Measurements from ENCODE around the gene IGSF22. TPM values are rescaled to one million over a fixed set of nuclear protein-coding genes. Genes with fewer than 3 reads are reported as not detected.

The IGSF22 gene
- total RNA-seq, 1 experiment from 2014 or later: not detected

GRCh38 chr11:18731949-18732821 lies 6.2 kb upstream of the IGSF22 start:
- Histone ChIP-seq H3K4me2 (ENCODE audit: low read length) (no peak overlapping the region), H3K27ac (ENCODE audit: low read depth, low read length) (no peak overlapping the region), H4K20me1 (ENCODE audit: insufficient read depth) (no peaks in the 10 kb centered on the region), H3K4me1 (ENCODE audit: control insufficient read depth in 1 of 2, insufficient read depth in 2 of 2, low read length in 2 of 2) (peaks cover 0 to 7% of the 10 kb centered on the region in 2 experiments; a peak in 2 of 4 replicates), H3K4me3 (replicated peaks in 1 of 2; ENCODE audit: low read depth in 1 of 2, low read length in 2 of 2) (no peak overlapping the region), H3K9me3 (ENCODE audit: control insufficient read depth in 1 of 2, insufficient read depth in 1 of 2, low read depth in 1 of 2, low read length in 2 of 2) (no peaks in the 10 kb centered on the region), H2AFZ (ENCODE audit: low read depth, low read length, poor library complexity, severe bottlenecking) (peak overlapping the region; percentile 52), H3K9me2 (ENCODE audit: insufficient read depth) (no peaks in the 10 kb centered on the region), H3K27me3 (ENCODE audit: insufficient read depth, low read length) (no peaks in the 10 kb centered on the region), H3K79me2 (ENCODE audit: insufficient read depth, low read length) (no peaks in the 10 kb centered on the region), H3K9ac (ENCODE audit: low read length) (no peak overlapping the region), H3K36me3 (ENCODE audit: control insufficient read depth in 1 of 2, insufficient read depth in 2 of 2, low read length in 2 of 2) (no peaks in the 10 kb centered on the region)
- TF ChIP-seq EZH2 (IDR thresholded peaks at IDR 0.05) (no peak), EZH2phosphoT487 (IDR thresholded peaks at IDR 0.05; ENCODE audit: borderline replicate concordance) (no peak), FOSL1 (IDR thresholded peaks at IDR 0.05; ENCODE audit: low read depth) (no peak), CTCF (IDR thresholded peaks at IDR 0.05 in 2 of 3, conservative IDR thresholded peaks at IDR 0.05 in 1 of 3; ENCODE audit: borderline replicate concordance in 1 of 3, insufficient read depth in 1 of 3, low read depth in 2 of 3, low read length in 2 of 3) (peak; percentile 80 to 99 (median 99)), CBX3 (IDR thresholded peaks at IDR 0.05; ENCODE audit: low read depth) (no peak), TCF7L2 (IDR thresholded peaks at IDR 0.05; ENCODE audit: borderline replicate concordance, extremely low read depth, insufficient read depth, insufficient read length) (no peak), RAD21 (IDR thresholded peaks at IDR 0.05; ENCODE audit: low read depth) (peak; percentile 81), ZFX (IDR thresholded peaks at IDR 0.05) (no peak), CEBPB (IDR thresholded peaks at IDR 0.05; ENCODE audit: low read depth) (no peak)
- intact Hi-C loops (cut with micrococcal nuclease): loop anchor here (1.0 to 2.0 kb wide), 2 partner anchors 191 to 617 kb away; no protein-coding TSS in a partner anchor
- BruUV-seq (replicated peaks): no TSS peak
- ChIA-PET RAD21 (ENCODE audit: low non-redundant PET in 1 of 2, low total read pairs in 2 of 2, uncharacterized antibody in 2 of 2, unreplicated experiment in 2 of 2) (no interaction called here), POLR2A (no interaction called here), CTCF (interaction anchor here (0.8 to 1.5 kb wide), 4 partner anchors 10 to 488 kb away, joined by 3 to 24 read pairs (median 8); no protein-coding TSS in a partner anchor)
- ATAC-seq (peak; percentile 74), DNase-seq (ENCODE audit: low read depth, low spot score) (peak; percentile 19)

Measured in HCT116 (cell line).